ENCODE data around the gene S100A16.

- TF ChIP-seq KDM1A (IDR thresholded peaks at IDR 0.05) (no peak), MAFG (tag; conservative IDR thresholded peaks at IDR 0.05) (no peak)
These were observed 6.7 kb downstream of the S100A16 start for GRCh38 chr1:153606194-153606593.

Data from K562 (cell line).